ENCODE data around the gene PAQR6. TPM values are rescaled to one million over a fixed set of nuclear protein-coding genes. Genes with fewer than 3 reads are reported as not detected.

Gene PAQR6
- total and polyA plus RNA-seq, 2 of the 8 experiments (the other 6 are each of a cell fraction or from before 2014, with no cell fraction given): 7.1 to 11.3 TPM

GRCh38 chr1:156213644-156213966 lies 34.3 kb downstream of the PAQR6 start (continued):
- TF ChIP-seq TCF12 (IDR thresholded peaks at IDR 0.05; ENCODE audit: low read depth, low read length): no peak
- TF ChIP-seq JUND (IDR thresholded peaks at IDR 0.05; ENCODE audit: low read length): no peak
- TF ChIP-seq MAX (IDR thresholded peaks at IDR 0.05): no peak
- TF ChIP-seq FOSL1 (IDR thresholded peaks at IDR 0.05; ENCODE audit: insufficient read depth, low read depth, low read length): no peak
- no peak for TF ChIP-seq EZH2 (IDR thresholded peaks at IDR 0.05; ENCODE audit: low read depth, low read length, severe bottlenecking)
- no peak for TF ChIP-seq POU5F1 (IDR thresholded peaks at IDR 0.05; ENCODE audit: low read depth, low read length)
